ENCODE results near the gene ELP1. TPM values are rescaled to one million over a fixed set of nuclear protein-coding genes. Genes with fewer than 3 reads are reported as not detected.

ELP1 gene
- total RNA-seq, 1 donor from 2014 or later: 51.9 TPM

GRCh38 chr9:108866001-108866420, 67.9 kb downstream of the ELP1 start:
- no peaks in the 10 kb centered on the region for H3K9me3 Mint-ChIP-seq (ENCODE audit: unreplicated experiment)

GRCh38 chr9:108865037-108865436, 68.9 kb downstream of the ELP1 start:
- Mint-ChIP-seq H3K27me3 (ENCODE audit: unreplicated experiment) (no peaks in the 10 kb centered on the region), H3K4me3 (ENCODE audit: unreplicated experiment) (no peak overlapping the region)

More at GRCh38 chr9:108866001-108866420, 67.9 kb downstream of the ELP1 start:
- peaks cover 2% of the 10 kb centered on the region for H3K27me3 Mint-ChIP-seq (ENCODE audit: unreplicated experiment)
- no peak for DNase-seq
- H3K36me3 Mint-ChIP-seq (ENCODE audit: unreplicated experiment): peaks cover 9% of the 10 kb centered on the region
- no peaks in the 10 kb centered on the region for H3K4me1 Mint-ChIP-seq (ENCODE audit: low read depth, unreplicated experiment)
- no peak for TF ChIP-seq CTCF (IDR thresholded peaks at IDR 0.05; ENCODE audit: partially characterized antibody, unreplicated experiment)
- H3K4me3 Mint-ChIP-seq (ENCODE audit: unreplicated experiment): no peak overlapping the region
- no peak overlapping the region for H3K27ac Mint-ChIP-seq (ENCODE audit: unreplicated experiment)

GRCh38 chr9:108864446-108864845, 69.5 kb downstream of the ELP1 start:
- Mint-ChIP-seq H3K36me3 (ENCODE audit: unreplicated experiment) (peaks cover 9% of the 10 kb centered on the region), H3K27me3 (ENCODE audit: unreplicated experiment) (no peaks in the 10 kb centered on the region), H3K4me1 (ENCODE audit: low read depth, unreplicated experiment) (no peaks in the 10 kb centered on the region), H3K27ac (ENCODE audit: unreplicated experiment) (no peak overlapping the region), H3K9me3 (ENCODE audit: unreplicated experiment) (no peaks in the 10 kb centered on the region), H3K4me3 (ENCODE audit: unreplicated experiment) (no peak overlapping the region)
- no peak for DNase-seq
- TF ChIP-seq CTCF (IDR thresholded peaks at IDR 0.05; ENCODE audit: partially characterized antibody, unreplicated experiment): no peak

More at GRCh38 chr9:108865037-108865436, 68.9 kb downstream of the ELP1 start:
- no peak for TF ChIP-seq CTCF (IDR thresholded peaks at IDR 0.05; ENCODE audit: partially characterized antibody, unreplicated experiment)
- Mint-ChIP-seq H3K4me1 (ENCODE audit: low read depth, unreplicated experiment) (no peaks in the 10 kb centered on the region), H3K27ac (ENCODE audit: unreplicated experiment) (no peak overlapping the region), H3K9me3 (ENCODE audit: unreplicated experiment) (no peaks in the 10 kb centered on the region), H3K36me3 (ENCODE audit: unreplicated experiment) (peaks cover 9% of the 10 kb centered on the region)
- DNase-seq: no peak

- Mint-ChIP-seq H3K4me3 (ENCODE audit: unreplicated experiment) (no peak overlapping the region), H3K36me3 (ENCODE audit: unreplicated experiment) (peaks cover 9% of the 10 kb centered on the region), H3K27ac (ENCODE audit: unreplicated experiment) (no peak overlapping the region), H3K9me3 (ENCODE audit: unreplicated experiment) (no peaks in the 10 kb centered on the region), H3K4me1 (ENCODE audit: low read depth, unreplicated experiment) (no peaks in the 10 kb centered on the region), H3K27me3 (ENCODE audit: unreplicated experiment) (no peaks in the 10 kb centered on the region)
- TF ChIP-seq CTCF (IDR thresholded peaks at IDR 0.05; ENCODE audit: partially characterized antibody, unreplicated experiment): no peak
- no peak for DNase-seq
Observed at GRCh38 chr9:108863891-108864290, 70.0 kb downstream of the ELP1 start.

GRCh38 chr9:108861997-108862396, 71.9 kb downstream of the ELP1 start, which contains the start of gene ACTL7A:
ACTL7A (plus strand) TSS chr9:108862266; CDS start chr9:108862323, 57 bp downstream.
- H3K4me3 Mint-ChIP-seq (ENCODE audit: unreplicated experiment): no peak within 1 kb of the TSS
- no peaks in the 10 kb centered on the region for H3K4me1 Mint-ChIP-seq (ENCODE audit: low read depth, unreplicated experiment)
- DNase-seq: no peak
- H3K27ac Mint-ChIP-seq (ENCODE audit: unreplicated experiment): no peak within 1 kb of the TSS
- H3K27me3 Mint-ChIP-seq (ENCODE audit: unreplicated experiment): no peaks in the 10 kb centered on the region
- H3K9me3 Mint-ChIP-seq (ENCODE audit: unreplicated experiment): no peaks in the 10 kb centered on the region
- H3K36me3 Mint-ChIP-seq (ENCODE audit: unreplicated experiment): peaks cover 4% of the 10 kb centered on the region
- TF ChIP-seq CTCF (IDR thresholded peaks at IDR 0.05; ENCODE audit: partially characterized antibody, unreplicated experiment): no peak

All from glutamatergic neuron (in vitro differentiated cells).